Neural crest cell (in vitro differentiated cells): ENCODE data around the gene SOWAHA. TPM values are rescaled to one million over a fixed set of nuclear protein-coding genes. Genes with fewer than 3 reads are reported as not detected.

Experiments
- DNase-seq: peaks from one replicate; pipeline ENCODE4 v3.0.0; 2021; ENCODE audit warnings: low read depth, mixed read lengths, low spot score
- H3K27ac Mint-ChIP-seq: one replicate; pipeline ENCODE4 v1.8.0; 2021; ENCODE audit warnings: mild to moderate bottlenecking, mixed read lengths; ENCODE audit not compliant: unreplicated experiment
- H3K27me3 Mint-ChIP-seq: 2 replicates; pipeline ENCODE4 v1.8.0; 2021; ENCODE audit warnings: low read depth, mild to moderate bottlenecking, mixed read lengths
- H3K36me3 Mint-ChIP-seq: 2 replicates; pipeline ENCODE4 v1.8.0; 2021; ENCODE audit warnings: low read depth, mild to moderate bottlenecking, mixed read lengths
- H3K4me1 Mint-ChIP-seq: 2 replicates; pipeline ENCODE4 v1.8.0; 2021; ENCODE audit warnings: mixed read lengths
- H3K4me3 Mint-ChIP-seq: one replicate; pipeline ENCODE4 v1.8.0; 2021; ENCODE audit warnings: mild to moderate bottlenecking, mixed read lengths
- H3K9me3 Mint-ChIP-seq: 2 replicates; pipeline ENCODE4 v1.8.0; 2021; ENCODE audit warnings: mixed read lengths
- total RNA-seq: library from RNA; stranded (reverse); gene quantifications from 2 replicates; pipeline ENCODE4 v1.2.1, GENCODE V29; 2021
- TF ChIP-seq, protein P1 (sequence below): fragments of 200-600 bp; sonication (generic); conservative IDR thresholded peaks from 2 replicates; pipeline ENCODE4 v1.5.0; 2021; ENCODE audit warnings: antibody characterized with exemption, mild to moderate bottlenecking

The SOWAHA gene
- total RNA-seq, 1 donor from 2014 or later, result not detected

DNA sequence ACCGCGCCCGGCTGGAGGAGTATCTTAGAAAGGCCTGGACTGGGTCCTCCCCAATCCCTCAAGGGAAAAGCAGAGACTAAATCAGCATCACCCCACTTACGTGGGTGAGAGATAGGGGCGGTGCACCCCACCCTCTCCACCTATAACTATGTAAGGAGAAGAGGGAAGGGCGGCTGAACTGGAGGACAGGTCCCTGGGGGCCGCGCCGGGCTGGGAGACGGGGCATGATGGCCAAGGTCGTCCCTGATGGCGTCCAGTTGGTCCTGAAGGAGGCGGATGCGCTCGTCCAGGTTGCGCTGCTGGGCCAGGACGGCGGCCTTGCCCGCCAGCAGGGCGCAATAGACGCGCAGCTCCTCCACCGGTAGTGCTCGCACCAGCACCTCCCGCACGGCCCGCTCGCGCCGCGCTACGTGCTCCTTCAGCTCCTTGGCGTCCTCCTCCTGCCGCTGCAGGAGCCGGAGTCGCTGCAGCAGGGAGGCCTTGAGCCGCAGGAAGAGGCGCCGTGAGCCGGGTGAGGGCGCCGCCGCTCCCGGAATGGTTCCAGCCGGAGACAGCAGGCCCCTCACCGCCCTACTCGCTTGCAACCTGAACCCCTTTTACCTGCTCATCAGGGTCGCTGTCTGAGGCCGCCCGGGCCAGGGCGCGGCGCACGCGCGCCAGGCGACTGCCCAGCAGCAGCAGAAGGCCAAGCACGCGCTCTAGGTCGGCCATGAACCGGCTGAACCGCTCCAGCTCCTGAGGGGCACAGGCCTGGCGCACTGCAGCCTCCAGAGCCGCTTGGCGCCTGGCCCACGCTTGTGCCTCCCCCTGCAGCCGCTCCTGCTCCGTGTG, 9.8 kb downstream of the SOWAHA start:
- Mint-ChIP-seq H3K4me1 (peaks cover 27% of the 10 kb centered on the region), H3K9me3 (no peaks in the 10 kb centered on the region), H3K36me3 (no peaks in the 10 kb centered on the region), H3K27ac (no peak overlapping the region), H3K27me3 (peaks cover 53% of the 10 kb centered on the region), H3K4me3 (peak overlapping the region; percentile 57)
- DNase-seq, result no peak
- TF ChIP-seq, protein P1, sequence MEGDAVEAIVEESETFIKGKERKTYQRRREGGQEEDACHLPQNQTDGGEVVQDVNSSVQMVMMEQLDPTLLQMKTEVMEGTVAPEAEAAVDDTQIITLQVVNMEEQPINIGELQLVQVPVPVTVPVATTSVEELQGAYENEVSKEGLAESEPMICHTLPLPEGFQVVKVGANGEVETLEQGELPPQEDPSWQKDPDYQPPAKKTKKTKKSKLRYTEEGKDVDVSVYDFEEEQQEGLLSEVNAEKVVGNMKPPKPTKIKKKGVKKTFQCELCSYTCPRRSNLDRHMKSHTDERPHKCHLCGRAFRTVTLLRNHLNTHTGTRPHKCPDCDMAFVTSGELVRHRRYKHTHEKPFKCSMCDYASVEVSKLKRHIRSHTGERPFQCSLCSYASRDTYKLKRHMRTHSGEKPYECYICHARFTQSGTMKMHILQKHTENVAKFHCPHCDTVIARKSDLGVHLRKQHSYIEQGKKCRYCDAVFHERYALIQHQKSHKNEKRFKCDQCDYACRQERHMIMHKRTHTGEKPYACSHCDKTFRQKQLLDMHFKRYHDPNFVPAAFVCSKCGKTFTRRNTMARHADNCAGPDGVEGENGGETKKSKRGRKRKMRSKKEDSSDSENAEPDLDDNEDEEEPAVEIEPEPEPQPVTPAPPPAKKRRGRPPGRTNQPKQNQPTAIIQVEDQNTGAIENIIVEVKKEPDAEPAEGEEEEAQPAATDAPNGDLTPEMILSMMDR, result no peak

GRCh38 chr5:132823481-132824050, 10.5 kb downstream of the SOWAHA start:
- no peak overlapping the region for H3K27ac Mint-ChIP-seq
- H3K4me3 Mint-ChIP-seq, result peak overlapping the region; percentile 57

DNA sequence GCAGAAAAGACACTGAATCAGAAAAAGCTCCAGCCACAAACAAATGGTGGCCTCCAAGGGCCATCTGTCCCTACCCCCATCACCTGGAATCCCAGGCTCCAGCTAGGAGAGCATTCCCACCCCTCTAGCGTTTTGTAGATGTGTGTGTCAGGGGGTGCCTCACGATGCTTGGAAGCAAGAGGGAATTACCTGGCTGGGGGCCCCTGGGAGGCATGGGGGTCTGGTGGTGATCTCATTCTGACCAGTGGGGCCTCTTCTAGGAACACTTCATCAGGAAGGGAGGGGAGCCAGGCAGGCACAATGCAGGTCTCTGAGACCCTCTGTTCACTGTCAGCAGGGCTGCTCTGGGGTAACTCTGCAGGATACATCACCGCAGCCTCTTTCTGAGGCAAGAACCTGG, 11.3 kb downstream of the SOWAHA start:
- DNase-seq, result no peak
- H3K27ac Mint-ChIP-seq, result no peak overlapping the region
- H3K27me3 Mint-ChIP-seq, result peaks cover 57% of the 10 kb centered on the region
- no peaks in the 10 kb centered on the region for H3K36me3 Mint-ChIP-seq
- peaks cover 32% of the 10 kb centered on the region for H3K4me1 Mint-ChIP-seq
- H3K9me3 Mint-ChIP-seq, result no peaks in the 10 kb centered on the region
- TF ChIP-seq, protein P1, result no peak
- H3K4me3 Mint-ChIP-seq, result no peak overlapping the region

More at GRCh38 chr5:132823481-132824050, 10.5 kb downstream of the SOWAHA start:
- peaks cover 27% of the 10 kb centered on the region for H3K4me1 Mint-ChIP-seq
- no peaks in the 10 kb centered on the region for H3K36me3 Mint-ChIP-seq
- no peaks in the 10 kb centered on the region for H3K9me3 Mint-ChIP-seq
- peaks cover 57% of the 10 kb centered on the region for H3K27me3 Mint-ChIP-seq
- no peak for DNase-seq
- TF ChIP-seq, protein P1, result no peak

DNA sequence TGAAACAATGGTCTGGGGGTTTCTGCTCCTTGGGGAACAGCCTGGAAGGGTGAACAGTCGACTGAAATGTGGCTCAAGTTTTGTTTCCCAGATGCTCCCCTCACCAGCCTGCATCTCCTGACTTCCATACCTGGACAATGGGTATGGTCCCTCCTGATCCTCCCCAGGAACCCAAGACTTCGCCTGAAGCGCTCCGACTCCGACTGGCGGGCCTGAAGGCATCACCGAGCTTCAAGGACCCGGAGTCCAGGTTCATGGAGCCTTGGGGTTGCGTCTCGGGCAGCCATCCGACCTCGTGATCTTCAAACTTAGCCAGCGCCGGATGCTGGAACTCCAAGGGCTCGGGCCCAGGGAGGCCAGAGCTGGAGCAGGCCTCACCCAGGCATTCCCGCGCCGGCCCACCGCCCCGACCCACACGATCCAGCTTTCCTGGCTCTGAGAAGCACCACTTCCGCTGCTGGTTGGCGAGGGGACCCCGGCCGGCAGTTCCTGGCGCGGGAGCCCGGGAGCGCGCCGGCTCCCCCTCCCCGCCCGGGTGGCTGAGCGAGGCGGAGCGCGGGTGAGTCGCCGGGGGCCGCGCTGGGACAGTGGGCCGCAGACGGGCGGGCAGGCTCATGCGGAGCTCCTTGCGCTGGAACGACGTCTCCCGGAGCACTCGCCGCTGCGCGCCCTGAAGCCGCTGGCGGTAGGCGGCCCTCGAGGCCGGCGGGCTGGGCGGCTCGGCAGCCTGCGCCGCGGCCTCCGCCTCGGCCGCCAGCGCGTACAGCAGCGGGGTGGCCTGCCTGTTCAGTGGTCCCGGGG, 12.1 kb downstream of the SOWAHA start:
- Mint-ChIP-seq H3K27me3 (peaks cover 60% of the 10 kb centered on the region), H3K4me3 (peak overlapping the region; percentile 49), H3K4me1 (peaks cover 29% of the 10 kb centered on the region), H3K27ac (no peak overlapping the region), H3K36me3 (no peaks in the 10 kb centered on the region), H3K9me3 (no peaks in the 10 kb centered on the region)
- TF ChIP-seq, protein P1, result no peak
- DNase-seq, result no peak

- Mint-ChIP-seq H3K9me3 (no peaks in the 10 kb centered on the region), H3K4me3 (no peak overlapping the region)
- TF ChIP-seq, protein P1, result no peak
Measured at GRCh38 chr5:132825834-132826391, 12.8 kb downstream of the SOWAHA start.

More at GRCh38 chr5:132825834-132826391, 12.8 kb downstream of the SOWAHA start:
- H3K27me3 Mint-ChIP-seq, result peaks cover 60% of the 10 kb centered on the region
- H3K4me1 Mint-ChIP-seq, result peaks cover 23% of the 10 kb centered on the region
- no peaks in the 10 kb centered on the region for H3K36me3 Mint-ChIP-seq
- H3K27ac Mint-ChIP-seq, result no peak overlapping the region
- DNase-seq, result no peak
